K562 (cell line): ENCODE data around the gene PPP3CA. TPM values are rescaled to one million over a fixed set of nuclear protein-coding genes. Genes with fewer than 3 reads are reported as not detected.
A peak's percentile ranks its signal among the peaks of the same experiment; 100 is the strongest.

Experiments
- ATAC-seq: fragments of 200-7000 bp; cut with Tn5 transposase; 3 replicates; pipeline ENCODE4 v1.9.1; 2020; ENCODE audit warnings: moderate library complexity
- BruUV-seq: library from RNA; stranded (reverse); fragments of 400-500 nt; replicated peaks from 2 replicates; lab custom pipeline; 2021; lab: Mats Ljungman, UMichigan
- CTCF ChIA-PET: fragments of 300-600 bp; formaldehyde crosslinking; extraction: SDS; loops from one replicate; lab custom pipeline; 2021; ENCODE audit warnings: low intra/inter-chr PET ratio; lab: Yijun Ruan, JAX
- POLR2A ChIA-PET: fragments of 300-600, 350-650 bp; sonication (Branson Sonifier 250); formaldehyde crosslinking; extraction: SDS; loops from one replicate; lab custom pipeline; 2021; ENCODE audit warnings: antibody characterized with exemption, inconsistent platforms; lab: Yijun Ruan, JAX
- DNase-seq, 4 experiments: peaks; one replicate each; pipeline versions ENCODE4 v3.0.0 to v3.0.0-alpha.2; 2011 to 2018; ENCODE audit warnings: low spot score in 3 of 4, mixed read lengths in 3 of 4; ENCODE audit errors: extremely low read depth in 1 of 4
- FAIRE-seq: peaks from 2 replicates; lab custom pipeline; 2011; peaks lifted over from hg19 to GRCh38; lab: Jason Lieb, UNC
- H2AFZ ChIP-seq: 2 replicates; pipeline ENCODE4 v1.6.0; 2011; ENCODE audit warnings: low read depth, low read length, control low read depth, inconsistent platforms
- H3K27ac ChIP-seq: fragments of 200-600 bp; 3 replicates; pipeline ENCODE4 v1.8.0; 2011; ENCODE audit warnings: low read depth, mild to moderate bottlenecking, control low read depth, inconsistent platforms, low read length, moderate library complexity, mixed read lengths; ENCODE audit errors: extremely low read depth
- H3K27me3 ChIP-seq, 2 experiments: fragments of 300-600 bp in 1 of 2; 2 replicates in 1 of 2; 3 replicates in 1 of 2; pipeline versions ENCODE4 v1.6.0 to v1.8.0; 2011; ENCODE audit warnings: inconsistent platforms in 2 of 2, low read length in 2 of 2, mild to moderate bottlenecking in 1 of 2, mixed read lengths in 1 of 2, moderate library complexity in 1 of 2; ENCODE audit not compliant: control insufficient read depth in 2 of 2, insufficient read depth in 2 of 2
- H3K36me3 ChIP-seq: fragments of 300-600 bp; 3 replicates; pipeline ENCODE4 v1.8.0; 2011; ENCODE audit warnings: mild to moderate bottlenecking, low read length, inconsistent platforms; ENCODE audit not compliant: control insufficient read depth, insufficient read depth
- H3K4me1 ChIP-seq, 2 experiments: fragments of 200-600 bp in 1 of 2; replicated peaks in 1 of 2; 2 replicates in 1 of 2; 3 replicates in 1 of 2; pipeline versions ENCODE4 v1.5.1 to v1.8.0; 2011; ENCODE audit warnings: inconsistent platforms in 2 of 2, low read length in 2 of 2, mild to moderate bottlenecking in 1 of 2, mixed read lengths in 1 of 2, moderate library complexity in 1 of 2; ENCODE audit not compliant: control insufficient read depth in 2 of 2, insufficient read depth in 2 of 2
- H3K4me2 ChIP-seq: 2 replicates; pipeline ENCODE4 v1.6.1; 2011; ENCODE audit warnings: low read length, control low read depth, inconsistent platforms, mixed read lengths; ENCODE audit not compliant: insufficient read depth
- H3K4me3 ChIP-seq: fragments of 200-600 bp; sonication (generic), shearing (Covaris generic); 2 replicates; pipeline ENCODE4 v1.5.1; 2016; ENCODE audit warnings: control low read depth, inconsistent platforms
- H3K79me2 ChIP-seq: fragments of 200-600 bp; 3 replicates; pipeline ENCODE4 v1.8.0; 2011; ENCODE audit warnings: low read length, inconsistent platforms; ENCODE audit not compliant: control insufficient read depth, insufficient read depth
- H3K9ac ChIP-seq, 2 experiments: 2 replicates each; pipeline versions ENCODE4 v1.6.0 to v1.6.1; 2011; ENCODE audit warnings: low read depth in 2 of 2, low read length in 2 of 2, control low read depth in 1 of 2, inconsistent platforms in 1 of 2, mild to moderate bottlenecking in 1 of 2, mixed read lengths in 1 of 2; ENCODE audit not compliant: insufficient read depth in 1 of 2
- H3K9me1 ChIP-seq: one replicate; pipeline ENCODE4 v1.6.0; 2011; ENCODE audit warnings: inconsistent platforms, mild to moderate bottlenecking, low read length, moderate library complexity; ENCODE audit not compliant: control insufficient read depth, insufficient read depth
- H3K9me3 ChIP-seq: replicated peaks from 2 replicates; pipeline ENCODE4 v1.5.1; 2011; ENCODE audit warnings: low read depth, low read length, inconsistent platforms; ENCODE audit not compliant: control insufficient read depth, insufficient read depth
- H4K20me1 ChIP-seq: replicated peaks from 2 replicates; pipeline ENCODE4 v1.6.1; 2011; ENCODE audit warnings: low read length, inconsistent platforms, mixed read lengths; ENCODE audit not compliant: control insufficient read depth, insufficient read depth
- ARID1B ChIP-seq: fragments of 450-650 bp; IDR thresholded peaks from 2 replicates; pipeline ENCODE4 v1.6.1; 2016; ENCODE audit warnings: antibody characterized with exemption, mild to moderate bottlenecking, inconsistent platforms
- ATF3 ChIP-seq, 2 experiments: fragments of 450-650 bp in 1 of 2; sonication (generic) in 1 of 2; formaldehyde crosslinking in 1 of 2; IDR thresholded peaks in 1 of 2; conservative IDR thresholded peaks in 1 of 2; 2 replicates each; pipeline versions ENCODE4 v1.6.1 to v1.8.1; 2016 to 2023; ENCODE audit warnings: mild to moderate bottlenecking in 2 of 2, moderate library complexity in 2 of 2, inconsistent platforms in 1 of 2, missing genetic modification reagents in 1 of 2
- BHLHE40 ChIP-seq: IDR thresholded peaks from 2 replicates; pipeline ENCODE4 v1.6.1; 2011; ENCODE audit warnings: low read length, improper control_type of control experiment
- GABPB2 ChIP-seq: fragments of 250-450 bp; sonication (Bioruptor Pico); conservative IDR thresholded peaks from 2 replicates; pipeline ENCODE4 v1.5.1; 2021; ENCODE audit warnings: mild to moderate bottlenecking
- HCFC1 ChIP-seq: IDR thresholded peaks from 2 replicates; pipeline ENCODE4 v1.6.1; 2012; ENCODE audit warnings: low read depth, low read length, improper control_type of control experiment
- NCOA4 ChIP-seq: fragments of 450-650 bp; IDR thresholded peaks from 2 replicates; pipeline ENCODE4 v1.6.1; 2018; ENCODE audit warnings: mild to moderate bottlenecking; ENCODE audit not compliant: partially characterized antibody
- NR4A1 ChIP-seq, 2 experiments: fragments of 250-450 bp in 1 of 2; fragments of 450-650 bp in 1 of 2; sonication (Bioruptor Pico) in 1 of 2; IDR thresholded peaks; 2 replicates each; pipeline versions ENCODE4 v1.4.0 to v1.6.1; 2016 to 2020; ENCODE audit warnings: mild to moderate bottlenecking in 2 of 2, missing compliant biosample characterization in 1 of 2, missing genetic modification characterization in 1 of 2, moderate library complexity in 1 of 2
- POLR2B ChIP-seq: fragments of 450-650 bp; IDR thresholded peaks from 2 replicates; pipeline ENCODE4 v1.6.1; 2018; ENCODE audit warnings: low read depth; ENCODE audit not compliant: partially characterized antibody
- RBM25 ChIP-seq: fragments of 200-400 bp; formaldehyde crosslinking; IDR thresholded peaks from 2 replicates; pipeline ENCODE4 v1.6.1; 2018; ENCODE audit warnings: low read length, low read depth, moderate library complexity; ENCODE audit not compliant: severe bottlenecking
- THRA ChIP-seq: fragments of 450-650 bp; IDR thresholded peaks from 2 replicates; pipeline ENCODE4 v1.6.1; 2017; ENCODE audit warnings: mild to moderate bottlenecking, moderate library complexity
- ZFP36 ChIP-seq: fragments of 150-350 bp; IDR thresholded peaks from 2 replicates; pipeline ENCODE4 v1.6.1; 2018; ENCODE audit warnings: low read length, low read depth; ENCODE audit not compliant: partially characterized antibody
- ZNF57 ChIP-seq: fragments of 450-650 bp; formaldehyde crosslinking; IDR thresholded peaks from 2 replicates; pipeline ENCODE4 v1.4.0; 2020; ENCODE audit warnings: mild to moderate bottlenecking, moderate library complexity
- WGBS: fragments of 100-300 bp; shearing (Covaris generic); methylation state at CpG from one replicate; pipeline ENCODE4 v1.1.6; 2016; ENCODE audit warnings: low coverage, mixed read lengths; ENCODE audit not compliant: insufficient coverage; ENCODE audit errors: missing lambda C conversion rate; 5-methylcytosine and 5-hydroxymethylcytosine counted together
- in situ Hi-C: fragments of 300-500 bp; cut with MboI; formaldehyde crosslinking; loops from 4 replicates; pipeline ENCODE4 v1.15.0; 2018; ENCODE audit warnings: inconsistent platforms, mixed read lengths
- intact Hi-C: fragments of 100-400 bp; cut with micrococcal nuclease; formaldehyde crosslinking; loops from 2 replicates; pipeline ENCODE4 v1.14.2; 2022
- polyA plus RNA-seq, 8 experiments: library from polyadenylated mRNA; depleted of rRNA in 4 of 8; stranded (reverse) in 5 of 8; unstranded in 3 of 8; fragments of >200 nt; fragmentation: Nextera tagmentation in 2 of 8; fragmentation: Illumina TruSeq in 1 of 8; extraction: Ambion mirVana in 2 of 8; extraction: Trizol in 1 of 8; gene quantifications; 2 replicates each; pipeline versions ENCODE4 v1.2.1 to v1.2.3, GENCODE V29; 2011 to 2014; ENCODE audit warnings: inconsistent platforms in 1 of 8, missing spikeins in 1 of 8
- total RNA-seq, 7 experiments: library from RNA; depleted of rRNA in 6 of 7; stranded (reverse); fragments of >200 nt in 6 of 7; fragmentation: Illumina TruSeq in 2 of 7; extraction: Trizol in 2 of 7; gene quantifications; 2 replicates each; pipeline versions ENCODE4 v1.2.1 to v1.2.3, GENCODE V29; 2011 to 2021; ENCODE audit warnings: low replicate concordance in 1 of 7
- TF ChIP-seq, protein P1 (sequence below): fragments of 200-800 bp; sonication (Bioruptor generic); IDR thresholded peaks from 2 replicates; pipeline ENCODE4 v1.6.1; 2017; ENCODE audit warnings: missing genetic modification characterization, missing compliant biosample characterization

PPP3CA gene
- total and polyA plus RNA-seq, 9 of the 15 experiments (the other 6 are each of a cell fraction or from before 2014, with no cell fraction given) = 0.94 to 3.2 (median 1.6) TPM

DNA sequence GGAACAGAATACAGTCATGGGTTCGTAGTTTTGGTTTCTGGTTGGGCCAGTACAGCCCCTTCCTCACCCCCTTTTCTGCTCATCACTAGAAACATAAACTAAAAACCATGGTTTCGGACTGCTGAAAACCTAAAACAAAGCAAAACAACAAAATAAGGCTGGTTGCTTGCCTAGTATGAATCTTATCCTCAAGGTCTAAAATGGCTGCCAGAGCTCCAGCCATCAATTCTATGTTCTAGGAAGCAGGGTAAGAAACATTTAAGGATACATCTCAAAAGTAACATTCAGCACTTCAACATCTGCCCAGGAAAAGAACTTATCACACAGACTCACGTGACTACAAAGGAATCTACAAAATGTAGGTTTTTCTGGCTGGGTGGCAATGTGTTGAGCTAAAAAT is 31.5 kb downstream of the PPP3CA start:
- no peaks in the 10 kb centered on the region for H4K20me1 ChIP-seq
- no peak overlapping the region for H3K27ac ChIP-seq
- DNase-seq (no peak), FAIRE-seq (no peak), ATAC-seq (no peak)
- no TSS peak for BruUV-seq
- H3K9me1 ChIP-seq = no peaks in the 10 kb centered on the region
- H3K36me3 ChIP-seq = no peaks in the 10 kb centered on the region
- H3K4me2 ChIP-seq = no peak overlapping the region
- H3K9me3 ChIP-seq = no peaks in the 10 kb centered on the region; the same call in 1 of the 2 replicates
- H3K79me2 ChIP-seq = no peaks in the 10 kb centered on the region
- no peak overlapping the region for H3K9ac ChIP-seq
- H3K4me1 ChIP-seq = no peaks in the 10 kb centered on the region
- H3K27me3 ChIP-seq = no peaks in the 10 kb centered on the region
- no peak overlapping the region for H3K4me3 ChIP-seq
- in situ Hi-C loops (no loop called here), intact Hi-C loops (no loop called here)
- ChIA-PET POLR2A (no interaction called here), CTCF (no interaction called here)
- TF ChIP-seq NCOA4 (no peak), RBM25 (peak; percentile 41), THRA (no peak)
- WGBS = 0% methylated on average over 3 of the region's 3 CpGs
- no peak overlapping the region for H2AFZ ChIP-seq

- no peaks in the 10 kb centered on the region for H3K79me2 ChIP-seq
- DNase-seq (no peak), ATAC-seq (no peak), FAIRE-seq (no peak)
- 3% methylated on average over 2 of the region's 2 CpGs for WGBS
- H2AFZ ChIP-seq = no peak overlapping the region
- no TSS peak for BruUV-seq
- in situ Hi-C loops = no loop called here
- POLR2A ChIA-PET = no interaction called here
- CTCF ChIA-PET = no interaction called here
- H3K4me3 ChIP-seq = no peak overlapping the region
- intact Hi-C loops = no loop called here
- no peaks in the 10 kb centered on the region for H3K36me3 ChIP-seq
- no peak overlapping the region for H3K4me2 ChIP-seq
- H4K20me1 ChIP-seq = no peaks in the 10 kb centered on the region
- no peaks in the 10 kb centered on the region for H3K4me1 ChIP-seq
- H3K9me1 ChIP-seq = no peaks in the 10 kb centered on the region
- H3K27me3 ChIP-seq = no peaks in the 10 kb centered on the region
- no peak overlapping the region for H3K27ac ChIP-seq
- no peaks in the 10 kb centered on the region; the same call in 1 of the 2 replicates for H3K9me3 ChIP-seq
- H3K9ac ChIP-seq = no peak overlapping the region
- TF ChIP-seq ZNF57 (CRISPR knock-in tag) (no peak), ATF3 (IDR thresholded peaks at IDR 0.05) (no peak), ATF3 (CRISPR knock-in tag; conservative IDR thresholded peaks at IDR 0.05) (no peak), POLR2B (no peak), ARID1B (no peak), ZFP36 (no peak), GABPB2 (CRISPR knock-in tag) (no peak), BHLHE40 (no peak), HCFC1 (no peak), NR4A1 (CRISPR knock-in tag; IDR thresholded peaks at IDR 0.05) (no peak), NR4A1 (tag; IDR thresholded peaks at IDR 0.05) (no peak)
- TF ChIP-seq, protein P1, sequence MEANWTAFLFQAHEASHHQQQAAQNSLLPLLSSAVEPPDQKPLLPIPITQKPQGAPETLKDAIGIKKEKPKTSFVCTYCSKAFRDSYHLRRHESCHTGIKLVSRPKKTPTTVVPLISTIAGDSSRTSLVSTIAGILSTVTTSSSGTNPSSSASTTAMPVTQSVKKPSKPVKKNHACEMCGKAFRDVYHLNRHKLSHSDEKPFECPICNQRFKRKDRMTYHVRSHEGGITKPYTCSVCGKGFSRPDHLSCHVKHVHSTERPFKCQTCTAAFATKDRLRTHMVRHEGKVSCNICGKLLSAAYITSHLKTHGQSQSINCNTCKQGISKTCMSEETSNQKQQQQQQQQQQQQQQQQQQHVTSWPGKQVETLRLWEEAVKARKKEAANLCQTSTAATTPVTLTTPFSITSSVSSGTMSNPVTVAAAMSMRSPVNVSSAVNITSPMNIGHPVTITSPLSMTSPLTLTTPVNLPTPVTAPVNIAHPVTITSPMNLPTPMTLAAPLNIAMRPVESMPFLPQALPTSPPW (CRISPR knock-in tag) = no peak
Measured at GRCh38 chr4:101315041-101315440, 32.3 kb downstream of the PPP3CA start.
